ENCODE measurements around the gene ZNF425.
"Not testable (repeated sequence)": the region's sequence is repeated elsewhere in the genome, so short reads cannot be mapped to it uniquely, and the experiment has no call there.

The ZNF425 gene, protein sequence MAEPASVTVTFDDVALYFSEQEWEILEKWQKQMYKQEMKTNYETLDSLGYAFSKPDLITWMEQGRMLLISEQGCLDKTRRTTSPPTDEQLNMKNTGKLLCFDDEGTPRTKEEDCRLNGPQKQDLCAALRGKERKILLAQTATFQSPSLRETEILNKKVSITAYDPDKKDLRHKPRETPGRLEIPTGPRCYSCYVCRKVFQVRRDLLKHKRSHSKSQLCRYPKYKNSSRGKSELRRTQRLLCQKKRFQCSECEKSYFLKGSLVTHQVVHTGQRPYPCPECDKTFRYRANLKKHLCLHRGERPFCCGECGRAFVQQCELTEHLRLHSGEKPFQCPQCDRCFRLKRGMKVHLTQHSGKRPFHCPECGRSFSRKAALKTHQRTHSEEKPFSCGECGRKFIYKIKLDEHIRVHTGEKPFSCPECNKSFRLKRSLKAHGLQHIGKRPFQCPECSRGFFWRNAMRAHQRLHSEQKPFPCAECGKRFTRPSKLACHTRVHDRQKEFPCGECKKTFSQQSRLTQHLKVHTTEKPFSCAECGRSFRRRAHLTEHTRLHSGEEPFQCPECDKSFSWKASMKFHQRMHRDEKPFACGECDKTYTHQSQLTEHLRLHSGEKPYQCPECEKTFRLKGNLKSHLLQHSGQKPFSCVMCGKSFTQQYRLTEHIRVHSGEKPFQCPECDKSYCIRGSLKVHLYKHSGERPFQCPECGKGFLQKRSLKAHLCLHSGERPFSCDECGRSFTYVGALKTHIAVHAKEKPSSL

DNA sequence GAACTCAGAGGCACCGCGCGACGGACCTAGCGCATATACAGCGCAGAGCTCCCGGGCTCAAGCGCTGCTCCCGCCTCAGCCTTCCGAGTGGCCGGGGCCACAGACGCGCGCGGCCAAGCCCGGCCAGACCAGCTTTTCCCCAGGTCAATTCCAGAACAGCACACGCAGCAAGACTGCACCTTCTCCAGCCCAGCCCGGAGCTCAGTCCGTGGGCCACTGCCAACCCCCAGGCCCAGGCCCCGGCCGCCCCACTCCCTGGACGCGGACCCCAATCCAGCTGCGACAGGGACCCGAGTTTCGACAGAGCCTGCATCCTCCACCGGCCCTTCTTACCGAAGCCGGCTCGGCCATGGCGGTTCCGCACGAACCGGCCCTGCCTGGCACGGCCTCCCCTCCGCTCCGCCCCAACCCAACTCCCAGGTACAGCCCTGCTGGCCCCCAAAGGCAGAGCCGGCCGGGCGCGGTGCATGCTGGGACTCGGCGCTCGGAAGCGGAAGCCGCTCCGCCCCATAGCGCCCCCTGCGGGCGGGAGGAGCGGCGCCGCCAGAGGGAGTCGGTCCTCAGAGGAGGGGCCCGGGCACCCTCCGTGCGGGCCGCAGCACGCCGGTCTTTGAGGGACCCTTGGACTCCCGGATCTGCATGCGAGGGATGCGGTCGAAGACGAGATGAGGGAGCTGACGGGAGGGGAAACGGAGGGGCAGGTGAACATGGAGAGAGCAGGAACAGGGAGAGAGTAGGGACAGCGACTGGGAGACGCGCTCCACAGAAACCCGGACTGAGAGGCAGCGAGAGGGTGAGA is at the start of gene ZNF425:
Gene ZNF425, minus strand, starts transcription at position 462 of the 799 bp plus-strand sequence. Its CDS starts 111 bp downstream, at position 351.
- in situ Hi-C loops (cut with MboI; ENCODE audit: low pct_unique_long_range_greater_than_20kb, low sequenced_read_pairs) = no loop called here
- DNase-seq = peak; percentile 93

DNA sequence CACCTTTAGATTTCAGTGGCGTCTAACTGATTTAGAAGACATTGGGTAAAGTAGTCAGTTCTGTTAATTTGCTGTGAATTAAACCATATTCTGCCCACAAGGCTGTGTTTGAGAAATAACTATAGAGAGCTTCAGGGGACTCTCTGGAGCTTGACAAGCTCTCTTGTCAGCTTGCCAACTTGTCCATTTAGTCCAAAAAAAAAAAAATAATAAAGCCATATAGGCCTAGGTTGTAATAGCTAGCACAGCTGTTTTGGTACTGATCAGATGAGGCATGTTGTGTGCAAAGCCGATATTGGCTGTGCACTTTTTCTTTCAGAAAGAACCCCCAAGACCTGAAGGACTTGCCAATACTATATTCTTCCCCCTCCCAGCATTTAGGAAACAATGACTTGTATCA is 49.0 kb upstream of the ZNF425 start:
- DNase-seq = no peak
- in situ Hi-C loops (cut with MboI; ENCODE audit: low pct_unique_long_range_greater_than_20kb, low sequenced_read_pairs) = no loop called here

DNA sequence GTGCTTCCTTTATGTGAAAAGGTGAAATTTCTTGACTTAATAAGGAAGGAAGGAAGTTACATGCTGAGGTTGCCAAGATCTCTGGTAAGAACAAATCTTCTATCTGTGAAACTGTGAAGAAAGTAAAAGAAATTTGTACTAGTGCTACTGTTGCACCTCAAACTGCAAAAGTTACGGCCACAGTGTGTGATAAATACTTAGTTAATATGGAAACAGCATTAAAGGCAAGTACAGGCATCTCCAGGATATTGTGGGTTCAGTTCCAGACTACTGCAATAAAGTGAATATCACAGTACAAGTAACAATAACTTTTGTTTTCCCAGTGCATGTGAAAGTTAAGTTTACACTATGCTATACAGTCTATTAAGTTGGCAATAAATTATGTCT is 46.4 kb upstream of the ZNF425 start:
- in situ Hi-C loops (cut with MboI; ENCODE audit: low pct_unique_long_range_greater_than_20kb, low sequenced_read_pairs) = no loop called here
- no peak for DNase-seq

DNA sequence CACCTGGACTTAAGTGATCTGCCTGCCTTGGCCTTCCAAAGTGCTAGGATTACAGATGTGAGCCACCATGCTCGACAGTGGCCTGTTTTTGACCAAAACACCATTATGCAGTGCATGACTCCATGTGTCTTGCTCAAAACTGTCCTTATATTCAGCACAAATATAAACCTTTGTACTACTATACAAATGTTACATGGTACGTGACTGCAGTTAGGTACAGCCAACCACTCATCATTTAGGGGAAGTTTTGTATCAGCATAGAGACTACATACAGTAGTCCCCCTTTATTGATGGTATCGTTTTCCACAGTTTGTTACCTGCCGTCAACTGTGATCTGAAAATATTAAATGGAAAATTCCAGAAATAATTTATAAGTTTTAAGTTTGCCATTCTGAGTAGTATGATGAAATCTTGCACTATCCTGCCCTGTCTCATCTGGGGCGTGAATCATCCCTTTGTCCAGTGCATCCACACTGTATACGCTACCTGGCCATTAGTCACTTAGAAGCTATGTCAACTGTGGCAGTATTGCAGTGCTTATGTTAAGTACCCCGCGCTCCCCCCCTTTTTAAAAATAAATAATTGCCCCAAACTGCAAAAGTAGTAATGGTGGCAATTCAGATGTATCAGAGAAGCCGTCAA is 45.9 kb upstream of the ZNF425 start:
- no peak for DNase-seq

DNA sequence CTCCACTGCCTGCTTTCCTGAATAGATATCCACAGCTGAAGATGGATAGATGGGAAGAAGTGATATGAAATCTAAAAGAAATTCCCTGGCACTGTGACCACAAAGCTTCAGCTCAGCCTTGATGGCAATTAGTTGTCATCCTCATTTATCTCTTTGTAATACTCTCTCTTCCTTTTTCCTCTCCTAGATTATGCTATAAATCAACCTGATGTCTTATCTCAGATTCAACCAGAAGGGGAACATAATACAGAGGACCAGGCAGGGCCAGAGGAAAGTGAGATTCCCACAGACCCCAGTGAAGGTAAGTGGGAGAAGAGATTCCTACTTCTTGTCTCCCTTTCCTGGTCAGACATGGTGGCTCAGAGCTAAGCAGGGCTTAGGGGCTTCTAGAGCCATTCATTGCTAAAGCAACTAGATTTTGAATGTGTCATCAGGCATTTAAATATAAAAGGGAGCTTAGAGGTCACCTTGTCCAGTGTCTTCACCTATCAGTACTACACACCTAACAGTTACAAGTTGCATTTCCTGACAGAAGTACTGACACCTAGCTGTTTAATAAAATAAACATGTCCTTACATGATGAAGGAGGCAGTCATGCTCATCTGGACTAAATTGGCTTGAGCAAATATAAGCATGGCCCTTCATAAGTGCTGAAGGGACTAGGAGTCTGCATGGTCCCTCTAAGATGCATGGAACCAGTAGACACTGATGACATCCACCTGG is 40.7 kb upstream of the ZNF425 start:
- DNase-seq = no peak
- in situ Hi-C loops (cut with MboI; ENCODE audit: low pct_unique_long_range_greater_than_20kb, low sequenced_read_pairs) = no loop called here

More for the DNA sequence above, 45.9 kb upstream of the ZNF425 start:
- in situ Hi-C loops (cut with MboI; ENCODE audit: low pct_unique_long_range_greater_than_20kb, low sequenced_read_pairs) = no loop called here

DNA sequence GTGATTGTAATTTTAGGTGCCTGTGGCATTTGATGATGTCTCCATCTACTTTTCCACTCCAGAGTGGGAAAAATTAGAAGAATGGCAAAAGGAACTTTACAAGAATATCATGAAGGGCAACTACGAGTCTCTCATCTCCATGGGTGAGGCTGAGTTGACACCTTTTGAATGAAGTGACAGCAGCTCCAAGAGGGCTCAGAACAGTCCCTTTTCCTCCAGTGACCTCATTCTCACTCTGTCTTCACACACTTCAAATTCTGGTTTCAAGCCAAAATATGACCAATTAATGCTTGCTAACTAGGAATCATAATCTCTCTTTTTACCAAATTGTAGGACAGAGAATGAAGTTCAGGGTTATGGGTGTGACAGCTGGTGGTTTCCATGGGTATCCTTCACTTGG is 40.0 kb upstream of the ZNF425 start:
- in situ Hi-C loops (cut with MboI; ENCODE audit: low pct_unique_long_range_greater_than_20kb, low sequenced_read_pairs) = no loop called here
- no peak for DNase-seq

DNA sequence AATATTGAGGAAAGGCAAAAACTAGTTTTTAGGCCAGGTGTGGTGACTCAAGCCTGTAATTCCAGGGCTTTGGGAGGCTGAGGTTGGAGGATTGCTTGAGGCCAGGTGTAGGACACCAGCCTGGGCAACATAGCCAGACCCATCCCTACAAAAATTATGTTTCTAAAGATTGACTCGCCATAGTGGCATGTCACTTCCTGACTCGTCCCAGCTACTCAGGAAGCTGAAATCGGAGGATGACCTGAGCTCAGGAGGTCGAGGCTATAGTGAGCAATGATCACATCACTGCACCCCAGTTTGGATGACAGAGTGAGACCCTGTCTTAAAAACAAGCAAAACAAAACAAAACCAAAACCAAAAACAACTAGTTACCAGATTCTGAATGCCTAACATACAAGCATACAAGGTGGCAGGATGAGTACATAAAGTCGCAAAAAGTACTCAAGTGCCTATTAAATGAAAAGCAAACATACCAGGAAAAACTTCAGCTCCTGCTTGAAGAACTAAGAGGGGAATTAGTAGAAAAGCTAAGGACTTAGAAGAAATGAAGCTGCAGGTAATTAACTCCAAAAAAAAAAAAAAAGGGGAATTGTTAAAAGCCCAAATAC is 35.2 kb upstream of the ZNF425 start:
- in situ Hi-C loops (cut with MboI; ENCODE audit: low pct_unique_long_range_greater_than_20kb, low sequenced_read_pairs) = no loop called here
- no peak for DNase-seq

DNA sequence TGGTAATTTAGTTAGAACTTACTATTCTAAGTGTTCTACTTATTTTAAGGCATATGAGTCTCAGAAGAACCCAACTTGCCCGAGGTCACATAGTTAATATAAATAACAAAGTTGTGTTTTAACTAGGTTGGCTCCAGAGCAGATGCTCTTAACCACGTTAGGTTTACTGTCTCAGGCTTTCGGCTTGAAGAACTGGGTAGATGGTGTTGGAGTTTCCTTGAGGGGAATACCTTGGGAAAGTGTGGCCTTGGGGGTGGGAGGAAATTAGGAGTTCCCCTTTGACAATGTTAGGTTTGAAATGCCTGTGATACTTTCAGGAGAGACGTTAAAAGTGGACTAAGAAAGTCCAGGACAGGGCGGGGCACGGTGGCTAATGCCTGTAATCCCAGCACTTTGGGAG is 30.8 kb upstream of the ZNF425 start:
- DNase-seq = no peak
- in situ Hi-C loops (cut with MboI; ENCODE audit: low pct_unique_long_range_greater_than_20kb, low sequenced_read_pairs) = no loop called here

DNA sequence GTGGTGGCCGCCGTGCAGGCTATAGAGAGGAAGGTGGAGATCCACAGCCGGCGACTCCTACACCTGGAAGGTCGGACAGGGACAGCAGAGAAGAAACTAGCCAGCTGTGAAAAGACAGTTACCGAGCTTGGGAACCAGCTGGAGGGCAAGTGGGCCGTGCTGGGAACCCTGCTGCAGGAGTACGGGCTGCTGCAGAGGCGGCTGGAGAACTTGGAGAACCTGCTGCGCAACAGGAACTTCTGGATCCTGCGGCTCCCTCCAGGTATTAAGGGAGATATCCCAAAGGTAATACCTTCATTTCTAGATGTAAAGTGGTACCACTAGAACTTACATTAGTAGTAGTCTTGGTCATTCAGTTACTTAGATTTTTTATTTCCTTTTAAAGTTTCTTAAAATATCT is 27.9 kb upstream of the ZNF425 start:
- no peak for DNase-seq
- in situ Hi-C loops (cut with MboI; ENCODE audit: low pct_unique_long_range_greater_than_20kb, low sequenced_read_pairs) = no loop called here

DNA sequence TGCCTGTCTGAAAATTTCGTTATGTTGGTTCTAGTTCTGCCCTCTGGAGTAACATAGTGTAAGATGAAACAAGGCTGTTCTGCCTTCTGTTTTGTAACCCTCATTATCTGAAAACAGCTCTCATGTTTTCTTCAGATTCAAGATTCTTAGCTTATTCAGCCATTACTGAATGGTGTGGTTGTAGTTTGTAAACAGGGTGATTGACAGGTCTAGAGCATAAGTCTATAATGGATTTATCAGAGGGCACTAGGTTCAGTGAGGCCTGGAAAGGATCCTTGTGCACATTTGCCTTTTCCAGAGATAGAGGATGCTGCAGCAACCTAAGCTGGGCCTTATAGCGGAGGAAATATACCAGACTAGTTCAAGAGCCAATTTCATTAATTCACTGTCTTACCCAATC is 27.2 kb upstream of the ZNF425 start:
- in situ Hi-C loops (cut with MboI; ENCODE audit: low pct_unique_long_range_greater_than_20kb, low sequenced_read_pairs) = no loop called here
- DNase-seq = no peak

DNA sequence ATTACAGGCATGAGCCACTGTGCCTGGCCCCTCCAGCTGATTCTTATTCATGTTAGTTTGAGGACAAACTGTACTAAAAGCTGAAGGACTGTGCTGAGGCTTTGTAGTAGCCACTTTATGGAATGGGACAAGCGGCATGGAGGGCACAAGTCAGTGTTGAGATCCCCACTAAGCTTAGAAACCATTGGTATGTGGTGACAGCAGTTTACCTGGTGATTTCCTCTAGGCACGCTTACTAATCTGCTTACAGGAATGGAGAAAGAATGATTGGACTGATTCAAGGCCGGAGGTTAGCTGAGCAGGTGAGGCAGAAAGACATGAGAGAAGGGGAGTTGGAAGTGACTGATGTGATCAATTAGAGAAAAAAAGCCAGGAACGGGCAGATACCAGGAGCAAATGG is 24.9 kb upstream of the ZNF425 start:
- in situ Hi-C loops (cut with MboI; ENCODE audit: low pct_unique_long_range_greater_than_20kb, low sequenced_read_pairs) = no loop called here
- no peak for DNase-seq

DNA sequence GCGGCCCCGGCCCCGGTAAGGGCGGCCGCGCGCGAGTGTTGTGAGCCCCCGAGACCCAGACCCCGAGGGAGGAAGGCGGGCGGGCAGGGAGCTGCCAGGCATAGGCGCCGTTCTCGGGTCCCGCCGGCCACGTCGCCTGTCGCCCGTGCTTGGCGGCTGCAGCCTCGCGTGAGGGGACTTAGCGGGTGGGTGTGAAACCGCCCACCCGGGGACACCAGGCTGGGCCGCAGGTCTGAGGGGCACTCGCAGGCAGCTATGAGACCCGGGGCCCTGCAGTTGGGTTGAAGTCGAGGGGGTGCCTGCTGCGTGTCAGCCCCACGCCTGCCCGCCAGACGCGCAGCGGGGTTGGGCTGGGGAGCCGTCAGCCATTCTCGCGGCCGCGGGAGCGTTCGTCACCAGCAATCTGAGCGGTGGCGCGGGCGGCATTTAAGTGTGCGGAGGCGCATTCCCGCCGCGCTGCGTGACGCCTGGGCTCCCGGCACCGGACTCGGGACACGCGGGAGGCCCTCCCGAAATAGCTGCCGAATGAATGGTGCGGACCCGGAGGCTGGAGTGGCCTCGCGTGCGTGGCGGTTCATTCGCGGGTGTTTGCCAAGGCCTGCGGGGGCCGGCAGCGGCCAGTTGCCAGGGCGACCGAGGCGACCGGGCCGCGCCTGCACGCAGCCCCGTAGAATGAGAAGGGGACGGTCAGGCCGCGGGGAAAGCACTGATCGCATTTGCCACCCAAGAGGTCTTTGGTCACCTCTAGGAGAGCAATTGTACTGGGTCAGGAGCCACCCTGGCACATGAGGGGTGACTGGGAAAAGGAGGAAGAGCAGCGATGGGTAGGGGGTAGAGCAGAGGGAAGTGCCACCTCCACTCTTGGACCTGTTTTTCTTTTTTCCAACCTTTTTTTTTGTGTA is 21.9 kb upstream of the ZNF425 start:
- in situ Hi-C loops (cut with MboI; ENCODE audit: low pct_unique_long_range_greater_than_20kb, low sequenced_read_pairs) = no loop called here
- DNase-seq = peak; percentile 60

DNA sequence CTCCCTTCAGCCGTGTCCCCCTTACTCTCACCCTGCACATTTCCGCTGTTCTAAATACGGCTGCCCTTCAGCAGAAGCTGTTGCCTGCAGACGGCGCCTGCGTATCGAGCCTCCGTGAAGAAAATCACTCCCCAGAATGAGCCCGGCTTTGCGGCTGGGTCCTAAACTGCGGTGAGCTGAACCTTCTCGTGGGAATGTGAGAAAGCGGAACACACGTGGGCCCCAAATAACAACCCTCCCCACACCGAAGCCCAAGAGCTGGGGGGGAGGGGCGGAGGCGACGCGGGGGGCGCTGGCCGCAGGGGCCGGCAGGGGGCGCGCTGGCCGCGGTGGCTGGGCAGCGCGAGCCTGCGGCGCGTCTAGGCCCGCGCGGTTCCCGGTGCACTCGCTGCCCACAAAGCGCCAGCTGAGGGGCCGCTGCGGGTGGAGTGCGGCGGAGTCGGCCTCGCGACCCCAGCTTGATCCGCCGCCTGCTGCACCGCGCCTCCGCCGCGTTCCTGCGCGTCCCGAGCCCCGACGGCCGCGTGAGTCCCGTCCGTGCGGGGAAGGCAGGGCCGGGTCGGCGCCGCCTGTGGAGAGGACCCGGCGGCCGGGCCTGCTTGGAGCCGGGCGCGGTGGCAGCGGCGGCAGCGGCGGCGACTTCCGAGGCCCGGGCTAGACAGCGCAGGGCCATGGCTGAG is 21.1 kb upstream of the ZNF425 start, which contains the start of gene ZNF398:
Gene ZNF398, plus strand, starts transcription at position 382 of the 680 bp plus-strand sequence. Its CDS starts 290 bp downstream, at position 672.
- in situ Hi-C loops (cut with MboI; ENCODE audit: low pct_unique_long_range_greater_than_20kb, low sequenced_read_pairs) = no loop called here
- DNase-seq = peak; percentile 89

DNA sequence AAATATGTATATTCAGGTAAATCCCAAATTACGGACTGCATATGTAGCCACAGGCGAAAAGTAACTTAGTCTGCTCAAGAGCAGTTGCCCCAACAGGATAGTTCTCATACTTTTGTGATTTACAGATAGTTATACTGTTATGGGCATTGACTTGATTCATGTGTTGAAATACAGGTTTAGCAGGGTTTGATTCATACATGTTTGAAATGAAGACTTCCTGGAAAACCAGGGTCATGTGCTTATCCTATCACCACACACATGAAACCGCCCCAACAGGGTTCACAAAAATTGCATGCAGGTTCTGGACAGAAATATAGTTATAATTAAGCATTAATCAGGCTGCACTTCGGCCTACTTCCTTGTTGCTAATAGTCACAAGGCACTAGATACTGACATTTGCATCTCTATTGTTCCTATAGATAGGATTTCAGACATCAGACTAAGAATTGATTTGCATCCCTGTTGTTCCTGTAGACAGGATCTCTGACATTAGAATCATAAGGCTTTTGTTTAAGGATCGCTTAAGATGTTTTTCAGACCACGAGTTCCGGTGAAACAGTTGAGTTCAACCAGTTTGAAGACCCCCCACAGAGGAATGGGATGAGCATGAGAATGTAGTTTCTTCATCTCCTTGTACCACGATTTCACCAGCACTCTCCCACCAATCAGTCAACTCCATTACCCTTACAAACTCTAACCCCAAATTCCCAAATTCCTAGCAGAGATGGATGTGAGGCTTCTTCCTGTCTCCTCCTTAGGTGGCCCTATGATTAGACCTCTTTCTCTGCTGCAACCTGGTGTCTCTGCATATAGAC is 19.1 kb upstream of the ZNF425 start:
- no peak for DNase-seq
- in situ Hi-C loops (cut with MboI; ENCODE audit: low pct_unique_long_range_greater_than_20kb, low sequenced_read_pairs) = no loop called here

DNA sequence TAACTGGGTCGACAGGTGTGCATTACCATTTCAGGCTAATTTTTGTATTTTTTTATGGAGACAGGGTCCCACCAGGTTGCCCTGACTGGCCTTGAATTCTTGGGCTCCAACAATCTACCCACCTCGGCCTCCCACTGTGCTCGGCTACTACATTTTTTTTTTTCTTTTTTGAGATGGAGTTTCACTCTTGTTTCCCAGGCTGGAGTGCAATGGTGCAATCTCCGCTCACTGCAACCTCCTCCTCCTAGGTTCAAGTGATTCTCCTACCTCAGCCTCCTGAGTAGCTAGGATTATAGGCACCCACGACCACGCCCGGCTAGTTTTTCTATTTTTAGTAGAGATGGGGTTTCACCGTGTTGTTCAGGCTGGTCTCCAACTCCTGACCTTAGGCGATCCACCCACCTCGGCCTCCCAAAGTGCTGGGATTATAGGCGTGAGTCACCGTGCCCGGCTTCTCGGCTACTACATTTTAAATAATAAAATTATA is 18.4 kb upstream of the ZNF425 start:
- DNase-seq; in situ Hi-C loops (cut with MboI; ENCODE audit: low pct_unique_long_range_greater_than_20kb, low sequenced_read_pairs): not testable (repeated sequence)

DNA sequence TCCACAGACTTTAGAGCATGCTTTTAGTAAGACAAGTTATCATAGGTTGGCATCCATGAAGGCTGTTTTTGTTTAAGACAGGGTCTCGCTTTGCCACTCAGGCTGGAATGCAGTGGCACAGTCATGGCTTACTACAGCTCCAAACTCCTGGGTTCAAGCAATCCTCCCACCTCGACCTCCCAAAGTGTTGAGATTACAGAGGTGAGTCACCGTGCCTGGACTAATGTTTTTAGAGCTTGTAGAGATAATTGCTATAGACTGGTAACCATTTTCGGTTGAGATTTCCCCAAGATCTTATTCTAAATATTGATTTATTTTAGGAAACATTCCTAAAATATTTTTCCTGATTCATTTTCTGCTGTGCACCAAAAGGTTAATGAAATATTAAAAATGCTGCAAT is 15.8 kb upstream of the ZNF425 start:
- in situ Hi-C loops (cut with MboI; ENCODE audit: low pct_unique_long_range_greater_than_20kb, low sequenced_read_pairs) = no loop called here
- no peak for DNase-seq

All from KBM-7 (cell line).